H1 (cell line): ENCODE measurements around the gene ANKS1A. TPM values are rescaled to one million over a fixed set of nuclear protein-coding genes. Genes with fewer than 3 reads are reported as not detected.

Source experiments
- RNF2 ChIP-seq: fragments of 200-900, 300-1000 bp; sonication (generic); IDR thresholded peaks from 2 replicates; pipeline ENCODE4 v1.7.1; 2016; ENCODE audit warnings: borderline replicate concordance, low read depth, mild to moderate bottlenecking, antibody characterized with exemption, low read length; ENCODE audit not compliant: poor library complexity, severe bottlenecking; ENCODE audit errors: missing control alignments
- TCF12 ChIP-seq: IDR thresholded peaks from 2 replicates; pipeline ENCODE4 v1.6.1; 2011; ENCODE audit warnings: low read depth, mild to moderate bottlenecking, low read length
- polyA plus RNA-seq, 7 experiments: library from polyadenylated mRNA; depleted of rRNA in 3 of 7; stranded (reverse) in 5 of 7; unstranded in 2 of 7; fragments of >200 nt in 5 of 7; fragments of 200-250 nt in 2 of 7; gene quantifications; 1 replicate in 5 of 7; 2 replicates in 1 of 7; 4 replicates in 1 of 7; pipeline versions ENCODE4 v1.2.1 to v1.2.3, GENCODE V29; 2011 to 2013; ENCODE audit warnings: missing spikeins in 2 of 7, mixed read lengths in 2 of 7
- total RNA-seq: library from RNA; stranded (reverse); fragmentation: NEBNext Ultra II Directional; extraction: Animal tissue kit (Norgen Biotek cat#: 25700); gene quantifications from 2 replicates; pipeline ENCODE4 v1.2.1, GENCODE V29; 2021

Gene ANKS1A
- total and polyA plus RNA-seq, 2 of the 8 experiments (the other 6 are each of a cell fraction or from before 2014, with no cell fraction given), result 9.8 to 30.9 TPM

GRCh38 chr6:35089216-35089934 lies 200.3 kb downstream of the ANKS1A start (continued):
- TF ChIP-seq TCF12 (no peak), RNF2 (no peak)
- TF ChIP-seq, all 59 proteins: peak for 0
